Measurements from ENCODE around the gene IL31. TPM values are rescaled to one million over a fixed set of nuclear protein-coding genes. Genes with fewer than 3 reads are reported as not detected.

IL31 gene
- total and polyA plus RNA-seq, 2 of the 4 experiments (the other 2 are of a cell fraction): not detected

- no peak overlapping the region for H2BK20ac ChIP-seq (ENCODE audit: low read depth, low read length)
- no peak overlapping the region for H2BK5ac ChIP-seq (ENCODE audit: low read depth, low read length, poor library complexity, severe bottlenecking)
- H3K27me3 ChIP-seq (ENCODE audit: control insufficient read depth, insufficient read depth, low read length): no peaks in the 10 kb centered on the region
- H4K8ac ChIP-seq (ENCODE audit: low read depth in 2 of 2, low read length in 2 of 2): no peak overlapping the region
- no peak overlapping the region for H3K14ac ChIP-seq (replicated peaks; ENCODE audit: low read depth, low read length)
- in situ Hi-C loops (cut with MboI; ENCODE audit: low sequenced_read_pairs) (no loop called here), intact Hi-C loops (cut with micrococcal nuclease) (no loop called here), dilution Hi-C loops (cut with HindIII; ENCODE audit: low sequenced_read_pairs, unreplicated experiment) (no loop called here)
- no peaks in the 10 kb centered on the region for H3K79me1 ChIP-seq (ENCODE audit: low read depth in 1 of 2, low read length in 2 of 2)
- H3K56ac ChIP-seq (ENCODE audit: extremely low read depth, insufficient read depth, low read length): no peak overlapping the region
- no peak overlapping the region for H2AK9ac ChIP-seq (replicated peaks; ENCODE audit: low read depth, low read length, poor library complexity)
- H3K27ac ChIP-seq (ENCODE audit: insufficient read depth, low read length): no peak overlapping the region
- no peaks in the 10 kb centered on the region for H3K9me3 ChIP-seq (ENCODE audit: control insufficient read depth, insufficient read depth, low read length)
- H3K36me3 ChIP-seq (ENCODE audit: control insufficient read depth, insufficient read depth, low read length): peaks cover 62% of the 10 kb centered on the region
- no peak overlapping the region for H2AK5ac ChIP-seq (ENCODE audit: low read depth, low read length)
- no peak overlapping the region for H3K4ac ChIP-seq (ENCODE audit: low read depth, low read length)
- CTCF ChIA-PET: no interaction called here
- H3K4me2 ChIP-seq (ENCODE audit: low read depth, low read length): no peak overlapping the region
- WGBS, 2 experiments (ENCODE audit: extremely low coverage in 2 of 2, insufficient read length in 1 of 2): 95% methylated on average over 16 of the region's 18 CpGs; no CpG with 5 or more reads in 1 of the 2 experiments
- H3K18ac ChIP-seq (ENCODE audit: low read depth, low read length): no peak overlapping the region
- ATAC-seq (ENCODE audit: low read depth): no peak
- POLR2A ChIA-PET (ENCODE audit: unreplicated experiment): no interaction called here
- H3K9me1 ChIP-seq (ENCODE audit: insufficient read depth, low read length): no peaks in the 10 kb centered on the region
- H2BK15ac ChIP-seq (ENCODE audit: low read depth, low read length): no peak overlapping the region
- no peak overlapping the region for H2BK120ac ChIP-seq (ENCODE audit: low read depth, low read length)
- H4K91ac ChIP-seq (ENCODE audit: insufficient read depth, low read depth, low read length): no peak overlapping the region
- no TSS peak for BruUV-seq (replicated peaks)
- H3K4me1 ChIP-seq (ENCODE audit: control insufficient read depth, insufficient read depth, low read length): no peaks in the 10 kb centered on the region
- H3K4me3 ChIP-seq (ENCODE audit: insufficient read depth, low read depth, low read length): no peak overlapping the region
- peaks cover 3% of the 10 kb centered on the region; the same call in 1 of the 2 replicates for H4K20me1 ChIP-seq (ENCODE audit: insufficient read depth, low read length)
- H2AFZ ChIP-seq (replicated peaks; ENCODE audit: low read length, poor library complexity): no peak overlapping the region
- no peak overlapping the region for H3K9ac ChIP-seq (ENCODE audit: low read depth, low read length)
- no peak overlapping the region for H4K5ac ChIP-seq (ENCODE audit: low read depth, low read length)
- DNase-seq: no peak
- no peak for TF ChIP-seq RFX5 (IDR thresholded peaks at IDR 0.05; ENCODE audit: low read depth, low read length)
- no peak for TF ChIP-seq MAFK (IDR thresholded peaks at IDR 0.05; ENCODE audit: low read depth, low read length)
- no peak for TF ChIP-seq CHD1 (IDR thresholded peaks at IDR 0.05; ENCODE audit: low read depth, low read length)
- no peak for TF ChIP-seq RAD21 (IDR thresholded peaks at IDR 0.05; ENCODE audit: low read length)
- no peak for TF ChIP-seq NFE2L2 (IDR thresholded peaks at IDR 0.05; ENCODE audit: low read depth, low read length)
- TF ChIP-seq RCOR1 (IDR thresholded peaks at IDR 0.05; ENCODE audit: insufficient replicate concordance, low read length): no peak
- TF ChIP-seq MAZ (IDR thresholded peaks at IDR 0.05; ENCODE audit: borderline replicate concordance, low read depth, low read length): no peak
- no peak for TF ChIP-seq CTCF (conservative IDR thresholded peaks at IDR 0.05; ENCODE audit: low read depth, low read length)
- TF ChIP-seq POLR2A (IDR thresholded peaks at IDR 0.05; ENCODE audit: low read depth, low read length): no peak
- no peak for TF ChIP-seq ELK1 (IDR thresholded peaks at IDR 0.05; ENCODE audit: borderline replicate concordance, low read depth, low read length)
- no peak for TF ChIP-seq BHLHE40 (IDR thresholded peaks at IDR 0.05; ENCODE audit: low read depth, low read length)
- TF ChIP-seq FOS (IDR thresholded peaks at IDR 0.05; ENCODE audit: low read depth, low read length): no peak
- no peak for TF ChIP-seq MXI1 (IDR thresholded peaks at IDR 0.05; ENCODE audit: borderline replicate concordance, low read depth, low read length)
- TF ChIP-seq CEBPB (IDR thresholded peaks at IDR 0.05; ENCODE audit: low read depth, low read length): no peak
- no peak for TF ChIP-seq SMC3 (IDR thresholded peaks at IDR 0.05; ENCODE audit: low read depth, low read length)
- no peak for TF ChIP-seq USF2 (IDR thresholded peaks at IDR 0.05; ENCODE audit: low read depth, low read length)
- H3K23ac ChIP-seq (ENCODE audit: low read depth, low read length): no peak overlapping the region
Observed at GRCh38 chr12:122135437-122136031, 38.5 kb downstream of the IL31 start.

Measured in IMR-90 (cell line).